Measurements from ENCODE around the gene SPI1. TPM values are rescaled to one million over a fixed set of nuclear protein-coding genes. Genes with fewer than 3 reads are reported as not detected.
"Not testable (repeated sequence)": the region's sequence is repeated elsewhere in the genome, so short reads cannot be mapped to it uniquely, and the experiment has no call there.

The SPI1 gene
- total RNA-seq, 1 experiment from 2014 or later = not detected

DNA sequence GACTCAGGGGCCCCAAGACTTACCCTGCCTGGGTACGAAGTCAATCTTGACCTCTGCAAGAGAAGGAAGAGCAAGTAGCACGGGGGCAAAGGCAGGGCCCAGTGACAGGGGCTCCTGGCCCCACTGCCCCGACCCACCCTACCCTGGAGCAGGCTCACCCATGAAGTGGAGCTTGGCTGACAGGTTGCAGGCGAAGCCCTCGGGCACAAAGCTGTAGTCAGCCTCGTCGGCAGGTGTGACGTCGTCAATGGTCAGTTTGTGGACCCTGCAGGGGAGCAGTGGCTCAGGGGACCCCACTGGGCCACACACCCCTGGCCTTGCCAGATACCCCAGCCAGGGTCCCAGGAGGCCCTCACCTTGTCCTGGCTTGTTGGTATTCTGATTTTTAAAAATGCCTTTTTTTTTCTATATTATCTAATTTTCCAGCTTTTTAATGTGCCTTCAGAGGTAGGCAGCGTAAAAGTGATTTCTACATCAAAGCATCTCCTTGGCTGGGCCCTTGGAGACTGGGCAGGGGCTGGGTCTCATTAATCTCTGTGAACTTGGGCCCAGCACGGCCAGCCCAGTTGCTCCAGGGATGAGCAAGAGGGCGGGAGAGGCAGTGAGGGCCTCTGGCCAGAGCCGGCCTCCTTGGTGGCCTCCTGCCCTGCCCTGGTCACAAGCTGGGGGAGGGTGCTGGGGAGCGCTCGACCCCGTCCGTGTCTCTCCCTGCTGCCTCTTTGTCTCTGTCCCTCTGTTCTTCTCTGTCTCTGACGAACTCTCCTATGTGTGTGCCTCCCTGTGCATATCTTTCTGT is 37.2 kb downstream of the SPI1 start:
- no peak overlapping the region for H3K27ac ChIP-seq
- H3K36me3 ChIP-seq = no peaks in the 10 kb centered on the region
- H3K9me3 ChIP-seq (replicated peaks) = no peaks in the 10 kb centered on the region
- H3K4me1 ChIP-seq (replicated peaks) = no peaks in the 10 kb centered on the region
- peaks cover 5% of the 10 kb centered on the region; the same call in 1 of the 2 replicates for H3K27me3 ChIP-seq (replicated peaks)
- no peak overlapping the region for H3K4me3 ChIP-seq
- peak in 1 of 2 experiments; percentile 45 for DNase-seq (ENCODE audit: low read depth in 1 of 2, low spot score in 2 of 2)

DNA sequence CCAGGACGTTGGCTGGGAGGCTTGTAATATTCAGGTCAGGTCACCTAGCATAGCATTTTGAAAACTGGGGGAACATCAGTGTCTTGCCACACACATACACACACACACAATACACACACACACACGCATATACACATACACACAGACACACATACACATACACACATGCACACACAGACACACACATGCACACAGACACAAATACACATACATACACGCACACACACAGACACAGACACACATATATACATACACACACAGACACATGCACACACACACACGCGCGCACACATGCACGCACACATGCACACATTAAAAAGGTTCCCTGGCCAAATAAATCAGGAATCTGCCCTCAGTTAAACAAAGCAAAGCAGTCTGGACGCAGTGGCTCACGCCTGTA is 38.3 kb downstream of the SPI1 start:
- peaks cover 5% of the 10 kb centered on the region; the same call in 1 of the 2 replicates for H3K27me3 ChIP-seq (replicated peaks)
- no peaks in the 10 kb centered on the region for H3K36me3 ChIP-seq
- H3K27ac ChIP-seq = no peak overlapping the region
- no peak for DNase-seq (ENCODE audit: low read depth in 1 of 2, low spot score in 2 of 2)
- no peaks in the 10 kb centered on the region for H3K9me3 ChIP-seq (replicated peaks)
- no peak overlapping the region for H3K4me3 ChIP-seq
- no peaks in the 10 kb centered on the region for H3K4me1 ChIP-seq (replicated peaks)

DNA sequence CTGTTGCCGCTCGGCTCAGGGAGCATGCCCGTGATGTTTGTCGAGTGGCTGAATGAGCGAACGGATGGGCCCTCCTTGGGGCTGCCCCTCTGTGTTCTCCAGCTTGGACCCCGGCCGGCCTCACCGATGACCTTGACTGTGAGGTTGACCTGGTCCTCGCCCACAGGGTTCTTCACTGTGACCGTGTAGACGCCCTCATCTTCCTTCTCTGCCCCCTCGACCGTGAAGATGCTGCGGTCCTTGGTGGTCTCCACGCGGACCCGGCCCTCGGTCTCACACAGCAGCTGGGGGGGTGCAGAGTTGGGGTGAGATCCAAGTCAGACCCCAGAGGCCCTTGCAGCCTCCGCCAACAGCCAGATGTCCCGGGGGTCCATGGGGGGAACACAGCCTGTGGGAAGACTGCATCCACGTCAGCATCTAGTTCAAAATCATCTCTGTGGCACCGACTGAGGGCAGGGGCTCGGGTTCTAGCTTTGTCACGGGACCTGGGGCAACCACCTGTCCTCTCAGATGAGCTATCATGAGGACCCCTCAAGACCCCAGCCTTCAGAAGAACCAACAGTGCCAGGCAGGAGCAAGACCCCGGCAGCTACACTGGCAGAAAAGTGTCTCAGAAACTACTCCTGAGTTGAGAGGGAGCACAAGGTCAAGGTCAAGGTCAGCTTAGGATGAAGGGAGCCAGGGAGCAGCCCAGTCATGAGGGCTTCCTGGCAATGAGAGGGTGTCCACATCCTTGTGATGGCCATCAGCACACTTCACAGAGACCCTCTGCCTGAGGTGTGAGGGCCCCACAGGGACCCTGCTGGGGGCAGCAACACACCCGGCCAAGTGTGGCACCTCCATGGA is 39.7 kb downstream of the SPI1 start:
- Histone ChIP-seq H3K36me3 (no peaks in the 10 kb centered on the region), H3K9me3 (replicated peaks) (no peaks in the 10 kb centered on the region), H3K4me3 (no peak overlapping the region), H3K27me3 (replicated peaks) (no peaks in the 10 kb centered on the region), H3K4me1 (replicated peaks) (no peaks in the 10 kb centered on the region), H3K27ac (no peak overlapping the region)
- no peak for DNase-seq (ENCODE audit: low read depth in 1 of 2, low spot score in 2 of 2)

DNA sequence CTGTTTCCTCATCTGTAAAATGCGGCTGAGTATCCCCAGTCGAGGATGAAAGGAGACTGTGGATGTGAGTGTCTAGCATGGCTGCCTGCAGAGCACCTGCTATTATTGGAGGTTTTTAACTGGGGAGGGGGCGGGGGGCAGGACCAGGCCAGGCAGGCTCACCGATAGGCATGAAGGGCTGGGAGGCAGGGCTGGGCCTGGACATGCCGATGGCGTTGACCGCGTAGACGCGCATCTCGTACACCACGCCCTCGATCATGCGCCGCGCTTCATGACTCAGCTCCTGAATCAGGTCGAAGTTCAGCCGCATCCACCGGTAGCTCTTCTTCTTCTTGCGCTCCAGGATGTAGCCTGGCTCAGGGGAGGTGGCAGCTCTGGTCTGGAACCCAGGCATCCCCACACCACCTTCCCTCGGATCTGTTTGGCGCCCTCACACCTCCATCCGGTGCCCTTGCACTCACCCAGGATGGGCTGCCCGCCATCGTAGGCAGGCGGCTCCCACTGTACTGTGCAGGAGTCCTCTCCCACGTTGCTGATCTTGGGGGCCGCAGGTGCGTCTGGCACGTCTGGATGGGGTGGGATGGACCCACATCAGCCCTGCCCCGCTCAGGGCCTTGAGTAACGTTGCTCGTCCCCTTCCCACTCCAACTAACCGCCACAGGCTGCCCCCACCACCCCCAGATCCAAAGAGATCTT is 41.0 kb downstream of the SPI1 start:
- H3K9me3 ChIP-seq (replicated peaks) = no peaks in the 10 kb centered on the region
- H3K27ac ChIP-seq = no peak overlapping the region
- H3K4me3 ChIP-seq = no peak overlapping the region
- H3K27me3 ChIP-seq (replicated peaks) = no peaks in the 10 kb centered on the region
- DNase-seq (ENCODE audit: low read depth in 1 of 2, low spot score in 2 of 2) = no peak
- H3K4me1 ChIP-seq (replicated peaks) = no peaks in the 10 kb centered on the region
- no peaks in the 10 kb centered on the region for H3K36me3 ChIP-seq

DNA sequence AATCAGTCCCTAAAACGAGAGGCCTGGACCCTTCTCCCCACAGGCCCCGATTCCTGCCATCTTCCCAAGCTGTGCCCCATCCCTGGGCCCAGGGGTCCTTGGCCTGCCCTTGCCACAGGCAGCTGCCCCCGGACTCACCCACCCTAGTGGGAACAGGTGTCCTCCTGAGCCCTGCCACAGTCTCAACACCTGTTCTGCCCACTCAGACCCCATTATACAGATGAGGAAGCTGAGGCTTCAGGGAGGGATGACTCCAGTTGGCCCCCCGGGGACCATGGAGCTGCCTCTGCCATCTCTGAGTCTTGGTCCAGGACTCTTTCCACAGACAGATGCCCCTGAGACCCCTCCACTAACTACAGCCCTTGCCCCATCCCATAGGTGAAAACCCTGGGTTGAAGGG is 41.8 kb downstream of the SPI1 start:
- Histone ChIP-seq H3K4me3 (no peak overlapping the region), H3K27me3 (replicated peaks) (no peaks in the 10 kb centered on the region), H3K9me3 (replicated peaks) (no peaks in the 10 kb centered on the region), H3K27ac (no peak overlapping the region), H3K36me3 (no peaks in the 10 kb centered on the region), H3K4me1 (replicated peaks) (no peaks in the 10 kb centered on the region)
- DNase-seq (ENCODE audit: low read depth in 1 of 2, low spot score in 2 of 2) = no peak

DNA sequence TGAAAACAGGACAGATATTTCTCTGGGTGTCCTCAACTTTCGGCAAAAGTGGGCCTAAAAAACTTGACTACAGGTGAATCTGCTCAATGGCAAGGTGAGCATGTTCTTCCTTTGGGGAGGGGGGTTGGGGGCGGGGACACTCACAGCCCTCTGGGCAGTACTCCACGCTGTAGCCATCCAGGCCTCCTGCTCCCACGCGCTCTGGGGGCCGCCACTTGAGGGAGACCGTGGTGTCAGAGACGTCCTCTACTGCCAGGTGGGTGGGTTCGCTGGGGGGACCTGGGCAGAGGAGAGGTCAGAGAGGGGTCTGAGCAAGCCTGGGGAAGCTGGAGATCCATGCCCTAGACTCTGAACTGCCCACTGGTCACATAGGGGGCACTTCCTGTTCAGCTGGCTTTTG is 42.6 kb downstream of the SPI1 start:
- no peak for DNase-seq (ENCODE audit: low read depth in 1 of 2, low spot score in 2 of 2)
- H3K4me1 ChIP-seq (replicated peaks) = no peaks in the 10 kb centered on the region

DNA sequence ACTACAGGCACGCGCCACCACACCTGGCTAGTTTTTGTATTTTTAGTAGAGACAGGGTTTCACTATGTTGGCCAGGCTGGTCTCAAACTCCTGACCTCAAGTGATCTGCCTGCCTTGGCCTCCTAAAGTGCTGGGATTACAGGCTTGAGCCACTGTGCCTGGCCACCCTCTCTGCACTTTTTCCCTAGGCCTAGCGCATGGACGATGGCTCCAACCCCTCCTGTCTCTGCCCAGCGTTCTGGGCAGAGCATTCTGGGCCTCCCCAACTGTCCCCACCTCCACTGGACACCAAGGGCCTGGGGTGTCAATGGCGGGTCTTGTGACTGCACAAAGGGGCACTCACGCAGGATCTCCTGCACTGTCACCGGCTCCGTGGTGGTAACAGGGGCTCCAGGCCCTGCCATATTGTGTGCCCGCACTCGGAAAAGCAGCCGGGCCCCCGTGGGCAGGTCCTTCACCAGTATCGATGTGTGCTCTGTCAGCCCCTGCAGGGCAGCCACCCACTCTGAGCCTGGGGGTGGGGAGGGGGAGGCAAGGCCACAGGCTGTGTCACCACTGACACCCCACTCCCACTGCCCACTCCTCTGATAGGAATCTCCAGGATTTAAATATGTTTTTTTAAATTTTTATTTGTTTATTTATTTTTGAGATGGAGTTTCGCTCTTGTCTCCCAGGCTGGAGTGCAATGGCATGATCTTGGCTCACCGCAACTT is 43.5 kb downstream of the SPI1 start:
- DNase-seq (ENCODE audit: low read depth in 1 of 2, low spot score in 2 of 2); H3K27me3 ChIP-seq (replicated peaks); H3K4me3 ChIP-seq; H3K27ac ChIP-seq; H3K36me3 ChIP-seq; H3K9me3 ChIP-seq (replicated peaks); H3K4me1 ChIP-seq (replicated peaks): not testable (repeated sequence)

More for the DNA sequence above, 42.6 kb downstream of the SPI1 start:
- Histone ChIP-seq H3K4me3 (no peak overlapping the region), H3K27me3 (replicated peaks) (no peaks in the 10 kb centered on the region), H3K9me3 (replicated peaks) (no peaks in the 10 kb centered on the region), H3K27ac (no peak overlapping the region), H3K36me3 (no peaks in the 10 kb centered on the region)

DNA sequence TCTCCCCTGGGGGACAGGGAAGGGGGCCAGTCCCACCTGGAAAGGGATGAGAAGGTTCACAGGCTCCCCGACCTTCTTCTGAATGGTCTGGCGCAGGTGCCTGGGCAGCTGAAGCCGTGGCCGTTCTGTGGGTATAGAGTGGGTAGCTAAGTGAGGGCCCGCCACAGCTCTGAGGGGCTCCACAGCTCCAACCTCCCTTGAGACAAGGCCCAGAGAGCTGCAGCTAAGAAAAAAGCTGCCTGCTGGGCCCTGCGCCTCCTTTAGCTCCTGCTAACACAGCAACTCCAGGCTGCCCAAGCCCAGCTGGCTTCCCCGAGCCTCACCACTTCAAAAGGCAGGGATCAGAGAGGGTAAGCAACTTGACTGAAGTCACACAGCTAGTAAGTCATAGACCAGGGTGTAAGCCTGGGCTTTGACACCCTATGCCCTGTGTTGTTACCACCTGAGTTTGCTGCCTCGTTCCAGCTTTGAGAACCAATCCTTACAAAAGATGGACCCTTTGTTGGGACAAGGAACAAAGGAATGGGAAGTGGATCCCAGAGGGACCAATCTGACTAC is 44.4 kb downstream of the SPI1 start:
- Histone ChIP-seq H3K4me1 (replicated peaks) (no peaks in the 10 kb centered on the region), H3K27me3 (replicated peaks) (no peaks in the 10 kb centered on the region), H3K36me3 (peaks cover 10% of the 10 kb centered on the region), H3K4me3 (no peak overlapping the region), H3K27ac (no peak overlapping the region), H3K9me3 (replicated peaks) (no peaks in the 10 kb centered on the region)
- DNase-seq (ENCODE audit: low read depth in 1 of 2, low spot score in 2 of 2) = no peak

DNA sequence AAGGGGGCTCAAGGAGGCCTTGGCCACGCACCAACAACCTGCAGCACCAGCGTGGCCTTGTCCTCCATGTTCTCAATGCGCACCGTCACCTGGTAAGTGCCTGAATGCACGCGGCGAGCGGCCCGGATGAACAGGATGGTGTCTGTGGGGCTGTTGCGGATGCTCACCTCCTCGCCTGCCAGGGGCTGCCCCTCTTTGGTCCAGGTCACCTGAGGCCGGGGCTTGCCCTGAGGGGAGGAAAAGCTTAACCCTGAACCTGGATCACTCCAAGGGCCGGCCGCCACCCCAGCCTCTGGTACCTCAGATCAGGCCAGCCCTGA is 44.9 kb downstream of the SPI1 start:
- Histone ChIP-seq H3K36me3 (peaks cover 15% of the 10 kb centered on the region), H3K4me3 (no peak overlapping the region), H3K9me3 (replicated peaks) (no peaks in the 10 kb centered on the region), H3K4me1 (replicated peaks) (no peaks in the 10 kb centered on the region), H3K27ac (no peak overlapping the region), H3K27me3 (replicated peaks) (no peaks in the 10 kb centered on the region)
- DNase-seq (ENCODE audit: low read depth in 1 of 2, low spot score in 2 of 2) = peak in 1 of 2 experiments; percentile 37

DNA sequence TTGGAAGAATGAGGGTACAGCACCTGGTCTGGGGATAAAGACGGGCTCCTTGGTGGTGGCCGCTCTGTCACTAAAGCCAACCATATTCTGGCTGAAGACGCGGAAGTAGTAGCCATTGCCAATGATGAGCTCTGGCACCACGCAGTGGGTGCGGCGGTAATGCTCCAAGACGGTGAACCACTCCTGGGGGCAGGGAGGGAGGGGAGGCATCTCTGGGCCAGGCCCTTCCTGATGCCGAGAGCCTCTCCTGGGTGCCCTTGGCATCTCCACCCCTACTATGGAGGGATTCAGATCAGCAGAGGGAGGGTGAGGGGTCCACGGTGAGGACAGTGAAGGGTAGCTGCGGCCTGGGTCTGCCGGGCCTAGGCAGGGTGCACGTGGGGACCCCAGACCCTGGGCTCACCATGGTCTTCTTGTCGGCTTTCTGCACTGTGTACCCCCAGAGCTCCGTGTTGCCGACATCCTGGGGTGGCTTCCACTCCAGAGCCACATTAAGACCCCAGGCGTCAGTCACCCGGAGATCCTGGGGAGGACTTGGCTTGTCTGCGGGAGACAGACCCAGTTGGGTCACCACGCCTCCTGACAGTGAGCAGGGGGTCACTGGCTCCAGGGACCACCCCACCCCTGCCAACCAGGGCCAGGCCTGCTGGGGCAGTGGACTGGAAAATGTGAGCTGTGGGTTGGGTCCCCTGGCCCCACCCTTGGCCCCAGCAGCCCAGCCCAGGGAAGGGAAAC is 45.4 kb downstream of the SPI1 start:
- H3K27me3 ChIP-seq (replicated peaks) = no peaks in the 10 kb centered on the region
- no peak overlapping the region for H3K4me3 ChIP-seq
- no peaks in the 10 kb centered on the region for H3K9me3 ChIP-seq (replicated peaks)
- H3K36me3 ChIP-seq = peaks cover 20% of the 10 kb centered on the region
- H3K27ac ChIP-seq = no peak overlapping the region
- no peak for DNase-seq (ENCODE audit: low read depth in 1 of 2, low spot score in 2 of 2)
- H3K4me1 ChIP-seq (replicated peaks) = no peaks in the 10 kb centered on the region

DNA sequence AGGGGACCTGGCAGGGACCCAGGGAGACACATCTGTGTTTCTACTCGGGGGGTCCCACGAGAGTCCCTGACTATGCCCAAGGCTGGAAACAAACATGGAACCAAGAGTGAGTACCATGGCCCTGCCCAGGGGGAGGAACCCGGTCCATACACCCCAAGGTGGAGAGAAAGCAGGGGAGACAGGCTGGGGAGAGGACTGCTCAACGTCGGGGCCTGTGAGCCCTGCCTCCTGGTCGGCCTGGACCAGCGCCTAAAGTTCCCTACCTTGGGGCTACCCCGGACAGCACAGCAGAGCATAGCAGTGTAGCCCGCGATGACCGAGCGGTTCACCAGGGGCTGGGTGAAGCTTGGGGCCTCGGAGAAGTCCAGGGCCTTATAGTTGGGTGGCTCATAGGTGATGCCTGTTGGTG is 46.0 kb downstream of the SPI1 start:
- Histone ChIP-seq H3K27me3 (replicated peaks) (no peaks in the 10 kb centered on the region), H3K4me3 (no peak overlapping the region), H3K27ac (no peak overlapping the region), H3K4me1 (replicated peaks) (no peaks in the 10 kb centered on the region), H3K36me3 (peaks cover 26% of the 10 kb centered on the region), H3K9me3 (replicated peaks) (no peaks in the 10 kb centered on the region)
- peak in 1 of 2 experiments; percentile 37 for DNase-seq (ENCODE audit: low read depth in 1 of 2, low spot score in 2 of 2)

DNA sequence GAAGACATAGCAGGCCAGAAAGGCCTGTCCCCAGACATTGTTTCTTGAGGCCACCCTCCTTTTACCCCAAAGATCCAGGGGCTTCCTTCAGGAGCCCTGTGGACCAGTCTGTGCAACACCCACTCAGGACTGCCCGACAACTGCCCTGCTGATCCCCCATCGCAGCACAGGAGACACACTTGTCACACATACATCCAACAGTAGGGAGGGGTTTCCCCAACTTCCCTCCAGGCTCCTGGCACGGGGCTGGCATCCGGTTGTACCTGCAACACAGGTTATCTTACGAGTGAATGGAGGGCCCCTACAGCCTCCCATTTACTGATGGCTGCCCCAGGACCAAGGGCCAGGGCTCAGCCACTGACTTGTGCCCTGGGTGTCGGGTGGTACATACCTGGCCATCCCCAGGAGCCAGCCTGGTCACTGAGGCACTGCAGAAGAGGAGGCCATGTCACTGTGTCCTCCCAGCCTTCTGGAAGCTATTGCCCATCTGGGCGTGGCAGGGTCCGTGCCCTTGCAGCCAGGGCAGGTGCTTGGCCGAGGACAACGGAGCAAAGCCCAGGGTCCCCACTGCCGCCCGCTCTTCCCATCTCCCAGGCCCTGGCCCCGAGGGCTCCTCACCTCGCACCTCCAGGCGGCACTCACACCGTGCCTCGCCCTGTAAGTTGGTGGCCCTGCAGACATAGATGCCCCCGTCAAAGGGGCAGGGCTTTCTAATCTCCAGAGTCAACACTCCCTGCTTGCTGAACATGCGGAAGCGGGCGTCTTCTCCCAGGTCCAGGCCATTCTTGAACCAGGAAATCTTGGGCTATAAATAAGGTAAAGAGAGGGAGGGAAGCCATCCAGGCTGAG is 46.7 kb downstream of the SPI1 start:
- peak in 1 of 2 experiments; percentile 38 for DNase-seq (ENCODE audit: low read depth in 1 of 2, low spot score in 2 of 2)
- Histone ChIP-seq H3K27me3 (replicated peaks) (no peaks in the 10 kb centered on the region), H3K4me3 (no peak overlapping the region), H3K4me1 (replicated peaks) (no peaks in the 10 kb centered on the region), H3K9me3 (replicated peaks) (no peaks in the 10 kb centered on the region), H3K27ac (no peak overlapping the region), H3K36me3 (peaks cover 33% of the 10 kb centered on the region)
